GM12878 (cell line): ENCODE data around the gene NCF4. TPM values are rescaled to one million over a fixed set of nuclear protein-coding genes. Genes with fewer than 3 reads are reported as not detected.

Experiments
- CREM ChIP-seq: IDR thresholded peaks from 2 replicates; pipeline ENCODE4 v1.6.1; 2014; ENCODE audit warnings: antibody characterized with exemption, low read depth
- DPF2 ChIP-seq: fragments of 450-650 bp; IDR thresholded peaks from 2 replicates; pipeline ENCODE4 v1.6.1; 2017; ENCODE audit warnings: mild to moderate bottlenecking
- ESRRA ChIP-seq: IDR thresholded peaks from 2 replicates; pipeline ENCODE4 v1.6.1; 2012; ENCODE audit warnings: mild to moderate bottlenecking, low read length, improper control_type of control experiment
- HDAC2 ChIP-seq: fragments of 200-600 bp; sonication (generic); IDR thresholded peaks from 2 replicates; pipeline ENCODE4 v1.6.1; 2017
- KAT2A ChIP-seq: conservative IDR thresholded peaks from 2 replicates; pipeline ENCODE4 v1.6.1; 2011; ENCODE audit warnings: low read depth, low read length; ENCODE audit not compliant: control insufficient read depth
- MXI1 ChIP-seq: fragments of 150-350 bp; IDR thresholded peaks from 2 replicates; pipeline ENCODE4 v1.6.1; 2011; ENCODE audit warnings: low read depth, mild to moderate bottlenecking, inconsistent platforms, low read length, improper control_type of control experiment
- NRF1 ChIP-seq: conservative IDR thresholded peaks from 2 replicates; pipeline ENCODE4 v1.6.1; 2011; ENCODE audit warnings: mild to moderate bottlenecking, low read depth, low read length, improper control_type of control experiment
- PAX8 ChIP-seq: fragments of 450-650 bp; IDR thresholded peaks from 2 replicates; pipeline ENCODE4 v1.6.1; 2017; ENCODE audit warnings: mild to moderate bottlenecking, moderate library complexity
- RELA ChIP-seq: fragments of 450-650 bp; IDR thresholded peaks from 2 replicates; pipeline ENCODE4 v1.8.0; 2014; ENCODE audit warnings: borderline replicate concordance; ENCODE audit not compliant: partially characterized antibody
- SMAD1 ChIP-seq: fragments of 450-650 bp; IDR thresholded peaks from 2 replicates; pipeline ENCODE4 v1.6.1; 2018; ENCODE audit warnings: mild to moderate bottlenecking, low read depth; ENCODE audit not compliant: partially characterized antibody
- SPI1 ChIP-seq: IDR thresholded peaks from 2 replicates; pipeline ENCODE4 v1.6.1; 2011; ENCODE audit warnings: low read depth, mild to moderate bottlenecking, low read length, moderate library complexity, borderline replicate concordance; ENCODE audit not compliant: insufficient read depth
- SREBF1 ChIP-seq: IDR thresholded peaks from 2 replicates; pipeline ENCODE4 v1.6.1; 2012; ENCODE audit warnings: mild to moderate bottlenecking, low read length
- SREBF2 ChIP-seq: IDR thresholded peaks from 2 replicates; pipeline ENCODE4 v1.6.1; 2012; ENCODE audit warnings: mild to moderate bottlenecking, low read length
- STAT3 ChIP-seq: IDR thresholded peaks from 2 replicates; pipeline ENCODE4 v1.6.1; 2011; ENCODE audit warnings: low read depth, low read length, improper control_type of control experiment
- TAF1 ChIP-seq: IDR thresholded peaks from 2 replicates; pipeline ENCODE4 v1.6.1; 2011; ENCODE audit warnings: mild to moderate bottlenecking, low read depth, low read length, borderline replicate concordance
- TBL1XR1 ChIP-seq: IDR thresholded peaks from 2 replicates; pipeline ENCODE4 v1.6.1; 2012; ENCODE audit warnings: low read depth, low read length, improper control_type of control experiment
- TCF7 ChIP-seq: IDR thresholded peaks from 2 replicates; pipeline ENCODE4 v1.6.1; 2014; ENCODE audit warnings: antibody characterized with exemption, borderline replicate concordance
- WRNIP1 ChIP-seq: IDR thresholded peaks from 2 replicates; pipeline ENCODE4 v1.6.1; 2011; ENCODE audit warnings: low read depth, low read length, improper control_type of control experiment, borderline replicate concordance
- ZBED1 ChIP-seq: IDR thresholded peaks from 2 replicates; pipeline ENCODE4 v1.6.1; 2016; ENCODE audit warnings: borderline replicate concordance
- ZNF24 ChIP-seq: fragments of 450-650 bp; IDR thresholded peaks from 2 replicates; pipeline ENCODE4 v1.6.1; 2017; ENCODE audit warnings: antibody characterized with exemption, mild to moderate bottlenecking
- ZNF274 ChIP-seq: IDR thresholded peaks from one replicate; pipeline ENCODE4 v1.8.0; 2011; ENCODE audit not compliant: insufficient read length, insufficient read depth
- ZZZ3 ChIP-seq: IDR thresholded peaks from 2 replicates; pipeline ENCODE4 v1.6.1; 2011; ENCODE audit warnings: low read depth; ENCODE audit not compliant: control insufficient read depth, insufficient read length
- polyA plus RNA-seq, 11 experiments: library from polyadenylated mRNA; depleted of rRNA in 4 of 11; unstranded in 6 of 11; stranded (reverse) in 5 of 11; fragments of >200 nt; fragmentation: Nextera tagmentation in 4 of 11; fragmentation: Illumina TruSeq in 1 of 11; extraction: Ambion mirVana in 4 of 11; extraction: Trizol in 1 of 11; gene quantifications; 1 replicate in 1 of 11; 2 replicates in 10 of 11; pipeline versions ENCODE4 v1.2.1 to v1.2.3, GENCODE V29; 2011 to 2016; ENCODE audit warnings: inconsistent platforms in 2 of 11, missing spikeins in 2 of 11, low read depth in 1 of 11
- total RNA-seq, 4 experiments: library from RNA; depleted of rRNA in 3 of 4; stranded (reverse); fragments of >200 nt in 3 of 4; fragmentation: Illumina TruSeq in 1 of 4; extraction: Trizol in 1 of 4; gene quantifications; 2 replicates each; pipeline versions ENCODE4 v1.2.1 to v1.2.3, GENCODE V29; 2013 to 2021
- TF ChIP-seq, protein P1 (sequence below): fragments of 450-650 bp; IDR thresholded peaks from 2 replicates; pipeline ENCODE4 v1.6.1; 2016; ENCODE audit warnings: mild to moderate bottlenecking
- TF ChIP-seq, protein P2 (sequence below): fragments of 450-650 bp; IDR thresholded peaks from 2 replicates; pipeline ENCODE4 v1.6.1; 2018; ENCODE audit warnings: mild to moderate bottlenecking, low read depth, moderate library complexity; ENCODE audit not compliant: partially characterized antibody
- TF ChIP-seq, protein P3 (sequence below): fragments of 450-650 bp; IDR thresholded peaks from 2 replicates; pipeline ENCODE4 v1.6.1; 2018; ENCODE audit warnings: borderline replicate concordance, mild to moderate bottlenecking; ENCODE audit not compliant: partially characterized antibody

NCF4 gene
- total and polyA plus RNA-seq, 10 of the 15 experiments (the other 5 are each of a cell fraction or from before 2014, with no cell fraction given), result 22.9 to 136 (median 72.5) TPM

DNA sequence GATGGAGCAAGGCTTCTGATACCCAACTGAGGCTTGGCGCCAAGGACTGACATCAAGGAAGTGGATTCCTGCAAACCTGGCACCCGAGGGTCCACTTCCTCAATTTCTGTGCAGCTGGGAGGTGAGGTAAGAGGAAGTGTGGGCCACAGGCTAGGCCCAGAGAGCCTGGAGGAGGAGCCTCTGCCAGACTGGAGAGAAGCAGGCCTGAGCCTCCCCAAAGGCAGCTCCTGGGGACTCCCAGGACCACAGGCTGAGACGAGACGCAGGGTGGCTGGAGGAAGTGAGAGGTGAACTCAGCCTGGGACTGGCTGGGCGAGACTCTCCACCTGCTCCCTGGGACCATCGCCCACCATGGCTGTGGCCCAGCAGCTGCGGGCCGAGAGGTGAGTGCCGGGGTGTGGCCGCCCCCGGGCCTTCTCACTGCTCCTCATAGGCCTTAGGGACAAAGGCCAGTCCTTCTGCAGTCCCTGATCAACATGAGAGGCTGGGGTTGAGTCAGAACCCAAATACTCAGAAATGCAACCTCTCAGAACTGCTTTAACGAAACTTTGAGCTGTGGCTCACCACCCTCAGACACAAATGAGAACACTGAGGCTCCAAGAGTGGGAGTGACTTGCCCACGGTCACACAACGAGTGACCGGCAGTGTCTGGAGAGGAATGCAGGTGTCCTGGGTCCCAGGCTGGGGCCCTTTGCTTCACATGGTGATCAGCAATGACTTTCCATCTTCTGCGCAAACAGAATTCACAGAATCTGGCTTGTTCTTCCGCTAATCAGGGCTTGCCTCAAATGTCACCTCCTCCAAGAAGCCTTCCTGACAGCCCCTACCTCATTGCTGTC is at the start of gene NCF4 (continued):
- TF ChIP-seq SREBF1 (no peak), TBL1XR1 (peak; percentile 85; the same call in 1 of the 2 replicates), KAT2A (no peak), RELA (peak; percentile 32), DPF2 (peak; percentile 96), ZNF274 (no peak), ESRRA (peak; percentile 30; the same call in 1 of the 2 replicates), MXI1 (peak; percentile 64; the same call in 1 of the 2 replicates), WRNIP1 (no peak), SMAD1 (peak; percentile 81), CREM (peak; percentile 79; the same call in 1 of the 2 replicates), ZBED1 (no peak; the same call in 1 of the 2 replicates), TAF1 (peak; percentile 62; the same call in 1 of the 2 replicates), HDAC2 (no peak), SREBF2 (no peak), PAX8 (no peak), STAT3 (0 out of 2 replicates have a peak, but pooled peaks have one; percentile 4), NRF1 (no peak), ZZZ3 (no peak), TCF7 (no peak; the same call in 1 of the 2 replicates), ZNF24 (no peak), SPI1 (peak; percentile 100)
- TF ChIP-seq, protein P1, sequence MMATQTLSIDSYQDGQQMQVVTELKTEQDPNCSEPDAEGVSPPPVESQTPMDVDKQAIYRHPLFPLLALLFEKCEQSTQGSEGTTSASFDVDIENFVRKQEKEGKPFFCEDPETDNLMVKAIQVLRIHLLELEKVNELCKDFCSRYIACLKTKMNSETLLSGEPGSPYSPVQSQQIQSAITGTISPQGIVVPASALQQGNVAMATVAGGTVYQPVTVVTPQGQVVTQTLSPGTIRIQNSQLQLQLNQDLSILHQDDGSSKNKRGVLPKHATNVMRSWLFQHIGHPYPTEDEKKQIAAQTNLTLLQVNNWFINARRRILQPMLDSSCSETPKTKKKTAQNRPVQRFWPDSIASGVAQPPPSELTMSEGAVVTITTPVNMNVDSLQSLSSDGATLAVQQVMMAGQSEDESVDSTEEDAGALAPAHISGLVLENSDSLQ, result peak; percentile 43; the same call in 1 of the 2 replicates
- TF ChIP-seq, protein P2, sequence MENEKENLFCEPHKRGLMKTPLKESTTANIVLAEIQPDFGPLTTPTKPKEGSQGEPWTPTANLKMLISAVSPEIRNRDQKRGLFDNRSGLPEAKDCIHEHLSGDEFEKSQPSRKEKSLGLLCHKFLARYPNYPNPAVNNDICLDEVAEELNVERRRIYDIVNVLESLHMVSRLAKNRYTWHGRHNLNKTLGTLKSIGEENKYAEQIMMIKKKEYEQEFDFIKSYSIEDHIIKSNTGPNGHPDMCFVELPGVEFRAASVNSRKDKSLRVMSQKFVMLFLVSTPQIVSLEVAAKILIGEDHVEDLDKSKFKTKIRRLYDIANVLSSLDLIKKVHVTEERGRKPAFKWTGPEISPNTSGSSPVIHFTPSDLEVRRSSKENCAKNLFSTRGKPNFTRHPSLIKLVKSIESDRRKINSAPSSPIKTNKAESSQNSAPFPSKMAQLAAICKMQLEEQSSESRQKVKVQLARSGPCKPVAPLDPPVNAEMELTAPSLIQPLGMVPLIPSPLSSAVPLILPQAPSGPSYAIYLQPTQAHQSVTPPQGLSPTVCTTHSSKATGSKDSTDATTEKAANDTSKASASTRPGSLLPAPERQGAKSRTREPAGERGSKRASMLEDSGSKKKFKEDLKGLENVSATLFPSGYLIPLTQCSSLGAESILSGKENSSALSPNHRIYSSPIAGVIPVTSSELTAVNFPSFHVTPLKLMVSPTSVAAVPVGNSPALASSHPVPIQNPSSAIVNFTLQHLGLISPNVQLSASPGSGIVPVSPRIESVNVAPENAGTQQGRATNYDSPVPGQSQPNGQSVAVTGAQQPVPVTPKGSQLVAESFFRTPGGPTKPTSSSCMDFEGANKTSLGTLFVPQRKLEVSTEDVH, result peak; percentile 58
- TF ChIP-seq, protein P3, sequence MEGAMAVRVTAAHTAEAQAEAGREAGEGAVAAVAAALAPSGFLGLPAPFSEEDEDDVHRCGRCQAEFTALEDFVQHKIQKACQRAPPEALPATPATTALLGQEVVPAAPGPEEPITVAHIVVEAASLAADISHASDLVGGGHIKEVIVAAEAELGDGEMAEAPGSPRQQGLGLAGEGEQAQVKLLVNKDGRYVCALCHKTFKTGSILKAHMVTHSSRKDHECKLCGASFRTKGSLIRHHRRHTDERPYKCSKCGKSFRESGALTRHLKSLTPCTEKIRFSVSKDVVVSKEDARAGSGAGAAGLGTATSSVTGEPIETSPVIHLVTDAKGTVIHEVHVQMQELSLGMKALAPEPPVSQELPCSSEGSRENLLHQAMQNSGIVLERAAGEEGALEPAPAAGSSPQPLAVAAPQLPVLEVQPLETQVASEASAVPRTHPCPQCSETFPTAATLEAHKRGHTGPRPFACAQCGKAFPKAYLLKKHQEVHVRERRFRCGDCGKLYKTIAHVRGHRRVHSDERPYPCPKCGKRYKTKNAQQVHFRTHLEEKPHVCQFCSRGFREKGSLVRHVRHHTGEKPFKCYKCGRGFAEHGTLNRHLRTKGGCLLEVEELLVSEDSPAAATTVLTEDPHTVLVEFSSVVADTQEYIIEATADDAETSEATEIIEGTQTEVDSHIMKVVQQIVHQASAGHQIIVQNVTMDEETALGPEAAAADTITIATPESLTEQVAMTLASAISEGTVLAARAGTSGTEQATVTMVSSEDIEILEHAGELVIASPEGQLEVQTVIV, result peak; percentile 41
